Prostate gland (tissue), 2 donors: ENCODE results near the gene CTXND1.

ENCODE experiments used
- CTCF ChIP-seq, 4 experiments: fragments of 200-600 bp in 2 of 4; fragments of 450-650 bp in 2 of 4; sonication (generic) in 2 of 4; IDR thresholded peaks; 1 replicate in 3 of 4; 2 replicates in 1 of 4; pipeline ENCODE4 v1.5.1; 2016 to 2019; ENCODE audit warnings: antibody characterized with exemption in 4 of 4, mild to moderate bottlenecking in 2 of 4, moderate library complexity in 2 of 4
- POLR2A ChIP-seq: fragments of 450-650 bp; IDR thresholded peaks from one replicate; pipeline ENCODE4 v1.6.1; 2016; ENCODE audit warnings: antibody characterized with exemption, mild to moderate bottlenecking

- TF ChIP-seq CTCF (IDR thresholded peaks at IDR 0.05) (no peak), POLR2A (no peak)
Observed at GRCh38 chr15:80156176-80156720, 95.8 kb downstream of the CTXND1 start.
